Umbilical cord (tissue), 2 donors: Measurements from ENCODE around the gene CYBA. TPM values are rescaled to one million over a fixed set of nuclear protein-coding genes. Genes with fewer than 3 reads are reported as not detected.

Experiments
- DNase-seq: peaks from one replicate; pipeline ENCODE4 v3.0.0-alpha.2; 2015; ENCODE audit warnings: low spot score
- total RNA-seq: library from RNA; depleted of rRNA; stranded (reverse); fragments of >200 nt; gene quantifications from one replicate; pipeline ENCODE4 v1.2.3, GENCODE V29; 2014; ENCODE audit warnings: low replicate concordance; ENCODE audit not compliant: insufficient read depth

The CYBA gene
- total RNA-seq, 1 donor from 2014 or later, result 70.3 TPM

DNA sequence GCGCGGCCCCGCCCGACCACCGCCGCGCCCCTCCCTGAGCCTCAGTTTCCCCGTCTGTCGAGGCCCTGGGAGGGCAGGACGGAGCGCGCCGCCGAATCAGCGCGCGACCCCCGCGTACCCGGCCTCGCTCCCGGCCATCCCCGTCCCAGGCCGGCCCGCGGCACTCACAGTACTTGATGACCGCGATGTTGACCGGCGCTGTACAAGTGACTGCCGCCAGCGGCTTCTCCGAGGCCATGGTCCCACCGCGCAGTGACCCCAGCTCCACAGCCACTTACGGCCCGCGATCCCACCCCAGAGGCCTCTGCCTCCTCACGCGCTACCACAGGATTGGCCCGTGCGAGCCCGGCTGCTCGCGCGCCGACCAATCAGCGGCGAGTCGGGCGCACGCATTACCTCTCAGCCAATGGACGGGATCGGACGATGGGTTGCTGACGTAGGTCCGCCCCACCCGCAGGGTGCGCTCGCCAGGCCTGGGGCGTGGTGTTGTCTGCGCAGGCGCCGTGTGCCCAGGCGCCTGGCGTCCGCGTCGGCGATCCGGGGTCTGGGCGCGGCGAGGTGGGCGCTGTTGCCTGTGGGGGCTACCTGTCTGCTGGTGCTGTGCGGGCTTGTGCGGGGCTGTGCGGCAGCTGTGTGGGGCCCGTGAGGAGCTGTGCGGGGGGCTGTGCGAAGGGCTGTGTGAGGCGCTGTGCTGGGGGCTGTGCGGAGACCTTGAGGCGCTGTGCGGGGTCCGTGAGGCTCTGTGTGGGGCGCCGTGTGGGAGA lies 12.2 kb upstream of the CYBA start, which contains the start of gene MVD:
Gene MVD, minus strand, starts transcription at position 249 of the 764 bp plus-strand sequence. Its CDS starts 11 bp downstream, at position 238.
- DNase-seq, result peak; percentile 99

DNA sequence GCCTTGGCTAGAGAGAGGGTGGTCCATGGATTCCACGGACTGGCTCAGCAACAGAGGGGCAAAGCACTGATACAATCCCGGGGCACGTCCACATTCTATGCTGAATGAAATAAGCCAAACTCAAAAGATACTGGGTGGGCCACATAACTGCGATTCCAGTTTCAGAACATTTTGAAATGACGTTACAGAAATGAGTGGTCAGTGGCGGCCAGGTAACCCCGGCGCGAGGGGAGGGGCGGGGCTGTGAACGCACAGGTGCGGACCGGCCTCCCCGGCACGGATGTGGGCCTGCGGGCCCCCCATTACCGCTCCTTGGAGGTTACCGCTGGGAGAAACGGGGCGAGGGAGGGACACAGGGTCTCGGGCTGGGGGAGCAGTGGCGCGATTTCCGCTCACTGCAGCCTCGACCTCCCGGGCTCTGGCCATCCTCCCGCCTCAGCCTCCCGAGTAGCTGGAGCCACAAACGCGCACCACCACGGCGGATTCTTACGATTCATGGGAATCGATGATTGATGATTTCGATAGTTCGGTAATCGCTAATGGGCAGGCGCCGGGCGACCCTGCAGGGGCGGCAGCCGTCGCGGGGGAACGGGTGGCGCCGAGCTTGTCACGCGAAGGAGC lies 11.5 kb upstream of the CYBA start:
- no peak for DNase-seq

DNA sequence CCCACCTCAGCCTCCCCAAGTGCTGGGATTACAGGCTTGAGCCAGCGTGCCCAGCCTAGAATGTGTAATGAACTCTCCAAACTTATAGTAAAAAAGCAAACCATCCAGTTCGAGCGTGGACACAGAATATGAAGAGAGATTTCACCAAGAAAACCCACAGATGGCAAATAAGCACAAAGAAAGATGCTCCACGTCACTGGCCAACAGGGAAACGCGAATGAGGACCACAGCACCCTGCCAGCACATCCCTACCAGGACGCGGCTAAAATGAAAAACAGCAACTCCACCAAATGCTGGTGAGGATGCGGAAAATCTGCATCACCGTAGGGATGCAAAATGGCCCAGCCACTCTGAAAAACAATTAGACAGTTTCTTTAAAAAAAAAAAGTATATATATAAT lies 10.6 kb upstream of the CYBA start:
- no peak for DNase-seq

DNA sequence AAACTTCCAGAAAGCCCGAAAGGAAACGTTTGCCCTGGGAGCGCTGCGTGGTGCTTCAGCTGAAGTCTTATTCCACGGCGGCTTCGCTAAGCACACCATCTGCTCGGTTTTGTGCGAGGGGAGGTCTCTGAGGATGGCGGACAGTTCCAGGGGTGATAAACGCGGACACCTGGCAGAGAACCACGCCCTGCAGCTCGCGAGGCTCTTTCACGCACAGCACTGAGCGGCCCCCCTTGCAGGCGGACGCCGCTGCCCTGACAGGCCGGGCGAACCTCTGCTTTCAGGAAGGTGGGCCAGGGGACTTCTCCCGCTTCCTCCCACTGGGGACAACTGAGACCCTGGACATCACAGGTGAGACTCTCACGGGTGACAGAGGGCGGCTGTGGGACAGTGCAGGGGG lies 8.3 kb upstream of the CYBA start:
- DNase-seq, result no peak

DNA sequence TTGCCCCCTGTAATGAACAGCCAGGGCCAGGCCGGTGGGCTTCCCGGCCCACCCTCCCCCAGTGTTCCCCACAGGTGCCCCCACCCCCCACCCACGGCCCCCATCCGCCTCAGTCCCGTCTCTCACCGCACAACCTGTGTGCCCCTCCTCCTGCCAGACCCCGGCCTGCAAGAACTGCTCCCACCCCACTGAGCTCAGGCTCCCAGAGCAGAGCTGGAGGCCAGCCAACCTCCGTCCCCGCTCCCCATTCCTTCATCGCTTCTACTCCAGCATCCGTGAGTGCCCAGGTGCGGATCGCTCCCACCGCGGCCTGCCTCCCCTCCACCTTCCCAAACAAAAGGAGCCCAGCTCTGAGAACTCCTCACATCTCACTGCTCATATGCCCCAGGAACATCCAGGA lies 7.9 kb upstream of the CYBA start:
- no peak for DNase-seq

DNA sequence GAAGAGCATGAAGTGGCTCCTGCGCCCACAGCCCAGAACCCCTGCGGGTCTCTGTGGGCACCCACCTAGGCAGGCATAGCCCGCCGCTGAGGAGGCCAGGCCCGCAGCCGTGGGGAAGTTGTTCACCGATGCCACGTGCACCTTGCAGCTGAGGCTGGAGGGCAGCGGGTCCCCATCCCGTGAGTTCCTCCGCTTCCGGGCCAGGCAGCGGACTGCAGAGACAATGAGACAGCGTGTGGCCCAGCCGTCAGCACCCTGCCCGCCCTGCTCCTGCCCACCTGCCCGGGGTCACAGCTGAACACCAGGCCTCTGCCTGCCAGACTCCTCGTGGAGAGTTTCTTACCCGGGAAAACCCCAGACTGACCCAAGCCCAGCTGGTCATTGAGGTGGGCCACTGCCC lies 6.5 kb upstream of the CYBA start:
- no peak for DNase-seq

DNA sequence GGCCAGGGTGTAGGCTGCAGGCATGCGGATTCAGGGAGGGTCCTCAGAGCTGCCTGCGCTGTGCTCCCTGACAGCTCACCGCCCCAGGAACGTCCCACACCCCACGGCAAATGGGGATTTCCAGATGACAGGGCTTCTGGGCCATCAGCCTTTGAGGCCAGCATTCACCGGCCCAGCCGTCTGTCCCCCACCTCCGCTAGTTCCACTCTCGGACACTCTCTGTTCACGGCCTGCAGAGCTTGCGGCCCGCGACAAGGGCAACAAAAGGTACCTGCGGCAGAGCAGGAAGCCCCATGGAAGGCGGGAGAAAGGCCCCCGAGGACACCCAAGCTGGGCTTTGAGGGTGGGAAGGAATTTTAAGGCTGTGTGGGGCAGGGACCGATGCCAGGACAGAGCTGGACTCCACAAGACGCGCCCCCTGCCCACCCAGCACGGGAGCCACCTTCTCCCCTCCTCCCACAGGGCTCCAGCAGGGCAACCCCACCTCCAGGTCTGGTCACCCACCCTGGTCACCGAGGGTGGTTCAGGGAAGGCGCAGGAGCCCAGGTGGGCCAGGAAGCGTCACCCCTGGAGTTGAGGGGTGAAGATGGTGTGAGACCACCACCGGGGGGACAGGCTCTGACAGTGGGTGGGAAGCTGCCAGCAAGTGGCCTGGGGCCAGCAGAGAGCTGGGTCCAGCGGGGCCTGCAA lies 5.6 kb upstream of the CYBA start:
- no peak for DNase-seq

DNA sequence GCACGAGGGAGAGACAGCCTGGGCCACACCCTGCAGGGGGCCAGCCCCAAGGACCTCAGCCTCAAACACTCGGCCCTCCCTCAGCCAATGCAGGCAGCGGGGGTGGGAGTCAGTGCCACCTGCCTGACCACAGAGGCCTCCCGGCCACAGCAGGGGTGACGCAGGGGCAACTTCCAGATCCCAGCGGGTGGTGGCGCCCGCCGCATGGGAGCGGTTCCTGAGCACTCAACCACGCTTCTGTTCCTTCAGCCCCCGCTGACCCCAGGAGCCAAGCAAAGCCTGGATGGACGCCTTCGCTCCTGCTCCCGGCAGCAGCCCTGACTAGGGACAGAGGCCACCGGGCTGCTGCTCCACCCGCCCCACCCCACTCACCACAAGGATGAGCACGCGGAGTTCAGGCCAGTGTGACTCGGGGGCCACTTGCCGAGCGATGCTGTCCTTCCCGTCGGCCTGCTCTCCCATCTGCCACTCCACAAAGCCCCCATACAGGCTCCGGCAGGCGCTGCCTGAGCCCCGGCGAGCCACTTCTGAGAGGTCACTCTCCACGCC lies 5.0 kb upstream of the CYBA start:
- no peak for DNase-seq

DNA sequence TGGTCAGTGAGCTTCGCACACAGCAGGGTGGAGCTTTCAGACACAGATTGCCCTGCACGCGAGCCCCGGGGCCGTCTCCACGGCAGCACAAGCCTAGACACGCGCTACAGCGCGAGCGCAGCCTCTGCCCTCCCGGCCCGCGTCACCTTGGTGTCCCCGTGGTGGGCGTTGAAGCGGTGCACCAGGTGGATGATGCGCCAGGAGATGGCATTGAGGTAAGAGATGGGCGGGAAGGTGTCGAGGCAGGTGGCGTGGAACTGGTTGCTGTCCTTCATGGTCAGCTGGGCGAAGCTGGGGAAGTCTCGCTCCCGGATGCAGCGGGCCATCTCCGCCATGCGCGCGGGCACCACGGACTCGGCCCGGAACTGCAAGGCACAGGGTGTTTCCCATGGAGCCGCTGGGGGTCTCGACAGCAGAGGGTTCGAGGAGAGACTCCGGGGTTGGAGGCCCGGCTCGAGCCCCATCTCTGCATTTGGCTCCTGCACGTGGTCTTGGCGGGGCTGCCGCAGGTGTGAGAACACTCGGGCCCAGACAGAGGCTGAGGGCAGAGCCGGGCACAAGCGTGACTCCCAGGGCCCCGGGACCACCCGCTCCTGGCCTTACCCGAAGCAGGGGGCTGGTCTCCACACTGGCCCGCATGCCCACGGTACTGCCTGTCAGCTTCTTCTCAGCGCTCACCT lies 4.3 kb upstream of the CYBA start:
- no peak for DNase-seq

DNA sequence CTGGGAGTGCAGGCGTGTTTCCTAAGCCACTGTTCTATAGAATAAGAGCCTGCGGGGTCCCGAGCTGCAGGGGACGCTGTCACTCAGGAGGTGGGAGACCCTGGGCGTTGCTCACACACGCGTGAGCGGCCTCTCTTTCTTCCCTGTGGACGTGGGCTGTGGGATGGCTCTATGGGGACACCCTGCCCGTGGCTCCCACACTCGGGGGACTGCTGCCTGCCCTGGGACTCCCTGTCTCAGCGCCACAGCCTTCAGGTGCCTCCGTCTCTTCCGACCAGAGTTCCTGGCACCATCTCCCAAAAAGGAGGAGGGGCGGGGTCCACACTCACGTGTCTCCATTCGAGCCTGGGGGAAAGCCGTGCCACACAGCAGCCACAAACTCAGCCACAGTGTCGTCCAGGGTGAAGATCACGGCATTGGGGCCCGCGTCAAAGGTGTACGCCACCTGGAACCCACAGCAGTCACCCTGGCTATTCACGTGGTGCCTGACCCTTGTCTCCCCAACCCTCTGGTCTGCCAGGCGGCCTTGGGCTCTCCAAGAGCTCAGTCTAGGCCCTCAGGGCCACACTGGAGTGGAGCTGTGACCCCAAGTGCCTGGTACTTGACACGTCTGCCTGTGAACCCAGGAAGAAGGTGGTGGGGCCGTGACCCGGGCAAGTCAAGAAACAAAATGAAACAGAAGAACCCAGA lies 3.7 kb upstream of the CYBA start:
- no peak for DNase-seq

DNA sequence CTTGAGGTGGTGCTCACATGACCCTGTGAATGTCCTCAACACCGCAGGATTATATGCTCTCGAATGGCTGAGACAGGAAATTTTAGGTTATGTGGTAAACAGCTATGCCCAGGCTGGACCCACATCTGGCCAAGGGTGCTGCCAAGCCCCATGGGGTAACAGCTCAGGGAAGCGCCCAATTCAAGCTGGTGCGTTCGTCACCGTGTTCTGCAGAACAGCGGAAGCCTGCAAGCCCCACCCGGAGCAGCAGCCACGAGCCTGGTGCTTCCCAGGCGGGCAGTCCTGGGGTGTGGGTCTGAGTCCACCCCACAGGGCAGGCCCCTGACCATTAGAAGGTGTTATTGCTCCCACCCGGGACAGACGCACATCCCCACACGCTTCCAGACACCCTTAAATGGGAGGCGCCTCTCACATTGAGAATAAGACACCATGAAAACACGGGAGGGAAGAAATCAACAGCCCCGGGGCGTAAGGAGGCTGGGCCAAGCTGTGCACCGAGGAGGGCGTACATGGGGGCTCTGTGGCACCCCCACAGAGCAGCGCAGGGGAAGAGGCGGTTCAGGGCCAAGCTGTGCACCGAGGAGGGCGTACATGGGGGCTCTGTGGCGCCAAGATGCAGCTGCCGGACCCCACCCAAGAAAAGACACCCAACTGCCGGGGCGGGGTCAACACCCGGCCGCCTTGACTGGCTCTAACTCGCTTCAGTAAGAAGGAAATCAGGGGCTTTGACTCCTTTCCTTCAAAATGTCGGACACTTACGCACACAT lies 2.9 kb upstream of the CYBA start:
- no peak for DNase-seq

DNA sequence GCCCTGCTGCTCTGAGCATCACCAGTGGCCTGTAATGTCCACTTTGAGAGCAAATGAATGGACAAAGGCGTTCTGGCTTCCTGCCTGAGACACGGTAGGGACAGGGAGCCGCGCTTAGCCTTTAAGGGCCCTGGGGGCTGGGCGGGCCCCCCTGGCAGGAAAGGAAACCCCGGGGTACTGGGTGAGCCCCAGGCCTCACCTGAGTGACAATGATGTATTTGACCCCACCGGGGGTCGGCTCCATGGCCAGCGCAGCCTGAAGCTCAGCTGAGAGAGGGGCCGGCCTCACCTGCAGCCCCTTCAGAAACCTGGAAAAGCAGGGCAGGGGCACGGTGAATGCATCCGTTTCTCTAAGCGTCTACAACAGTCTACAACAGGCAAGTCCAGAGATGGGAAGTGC lies 2.2 kb upstream of the CYBA start:
- DNase-seq, result no peak

DNA sequence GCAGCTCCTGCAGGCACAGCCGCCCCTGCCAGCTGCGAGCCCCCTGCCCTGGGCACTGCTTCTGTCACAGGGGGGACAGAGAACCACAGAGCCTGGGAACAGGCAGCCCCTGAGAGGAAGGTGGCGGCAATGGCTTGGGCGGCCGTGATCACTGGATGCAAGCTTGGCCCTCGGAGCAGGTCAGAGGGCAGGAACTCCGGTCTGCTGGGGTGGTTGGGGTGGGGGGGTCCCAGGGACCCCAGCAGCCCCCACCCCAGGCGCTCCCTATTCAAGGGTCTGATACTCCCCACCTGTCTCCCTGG lies 1.9 kb upstream of the CYBA start:
- no peak for DNase-seq

DNA sequence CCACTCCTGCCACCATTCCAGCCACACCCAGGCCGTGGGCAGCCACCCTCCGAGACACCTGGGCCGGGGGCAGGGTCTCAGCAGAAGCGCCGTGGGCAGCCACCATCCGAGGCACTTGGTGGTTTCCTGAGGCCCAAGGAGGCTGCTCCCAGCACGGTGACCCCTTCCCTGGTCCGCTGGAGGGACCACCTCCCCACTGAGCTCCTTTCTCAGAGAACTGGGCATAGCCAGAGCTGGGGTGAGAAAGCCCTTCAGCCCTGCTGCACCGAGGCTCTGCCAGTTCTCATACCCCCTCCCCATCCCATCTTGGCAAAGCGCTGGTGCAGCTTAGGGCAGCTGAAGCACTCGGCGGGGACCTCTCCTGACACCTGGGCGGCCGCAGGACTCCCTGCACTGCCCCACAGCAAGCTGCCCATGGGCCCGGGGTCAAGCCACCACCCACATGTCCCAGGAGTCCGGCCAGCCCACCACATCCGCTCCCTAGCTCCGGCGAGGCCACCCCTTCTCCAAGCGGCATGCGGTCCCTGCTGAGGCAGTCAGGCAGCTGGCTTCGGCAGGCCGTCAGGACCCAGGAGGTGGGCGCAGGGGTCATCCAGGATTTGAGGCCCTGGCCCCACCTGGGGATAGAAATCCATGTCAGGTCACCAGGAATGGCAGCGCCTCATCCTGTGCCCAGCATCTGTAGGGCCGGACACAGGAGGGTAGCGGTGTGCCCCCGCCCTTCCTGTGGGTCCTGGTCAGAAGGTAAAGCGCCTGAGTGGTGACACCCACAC lies 1.3 kb upstream of the CYBA start:
- no peak for DNase-seq

DNA sequence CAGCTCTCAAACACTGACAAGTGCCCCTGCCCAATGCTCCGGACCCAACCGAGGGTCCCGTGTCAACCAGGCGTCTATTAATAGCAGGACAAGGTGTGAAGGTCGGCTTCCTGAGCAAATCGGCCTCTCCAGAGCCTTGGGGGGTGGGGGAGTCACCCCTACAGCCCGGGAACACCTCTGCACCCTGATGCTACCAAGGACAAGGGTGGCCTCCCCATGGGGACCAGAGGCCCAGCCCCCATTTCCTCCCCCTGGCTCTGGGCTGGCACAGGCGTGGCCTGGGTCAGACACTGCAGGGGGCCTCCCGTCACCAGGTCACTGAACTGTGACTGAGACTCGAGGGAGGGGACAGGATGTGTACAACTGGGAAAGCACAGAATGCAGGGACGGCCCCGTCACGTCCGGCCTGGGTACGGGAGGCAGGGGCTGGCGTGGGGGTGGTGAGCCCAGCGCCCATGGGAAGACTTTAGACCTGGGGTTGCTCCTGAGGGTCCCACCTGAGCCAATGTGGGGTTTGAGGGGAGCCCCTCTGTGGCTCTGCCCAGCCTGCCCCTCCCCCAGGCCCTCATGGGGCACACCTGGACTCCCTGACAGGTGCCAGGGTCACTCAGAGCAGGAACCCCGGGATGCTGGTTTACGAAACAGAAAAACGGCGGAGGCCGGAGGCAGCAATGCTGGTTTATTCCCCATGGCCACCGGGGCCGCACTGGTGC lies 579 bp upstream of the CYBA start:
- DNase-seq, result no peak

DNA sequence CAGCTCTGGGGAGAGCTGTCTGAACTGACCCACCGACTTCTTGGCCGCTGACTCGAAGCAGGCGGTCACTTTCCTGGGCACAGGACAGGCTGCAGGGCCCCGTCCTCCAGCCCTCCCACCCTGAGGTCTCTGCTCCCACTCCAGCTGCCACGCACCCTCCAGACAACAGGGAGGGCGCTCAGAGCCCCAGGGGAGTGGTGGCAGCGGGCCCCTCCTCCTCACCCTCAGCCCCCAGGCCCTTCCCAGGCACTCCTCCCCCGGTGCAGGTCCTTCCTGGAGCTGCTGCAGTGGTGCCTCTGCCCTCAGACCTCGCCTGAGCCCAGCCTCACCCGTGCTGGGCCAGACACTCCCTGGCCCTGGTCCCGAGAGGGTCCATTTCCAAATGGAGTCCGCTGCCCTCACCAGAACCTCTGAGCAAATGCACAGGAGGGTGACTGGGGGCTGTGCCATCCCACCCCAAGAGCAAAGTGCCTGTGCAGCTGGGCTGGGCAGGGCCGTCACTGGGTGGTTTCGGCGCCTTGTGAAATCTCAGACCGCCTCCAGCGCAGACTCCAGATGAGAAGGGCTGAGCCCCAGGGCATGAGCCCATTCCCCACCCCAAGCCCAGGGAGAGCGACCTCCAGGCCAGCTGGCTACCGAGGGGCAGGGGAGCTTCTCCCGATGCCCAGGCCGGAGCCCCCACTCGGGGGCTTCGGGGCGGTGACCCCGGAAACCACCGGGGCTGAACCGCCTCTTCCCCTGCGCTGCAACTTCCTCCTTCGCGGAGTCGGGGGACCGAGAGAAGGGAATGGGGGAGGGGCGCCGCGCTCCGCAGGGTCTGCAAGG lies 717 bp downstream of the CYBA start:
- peak; percentile 42 for DNase-seq

DNA sequence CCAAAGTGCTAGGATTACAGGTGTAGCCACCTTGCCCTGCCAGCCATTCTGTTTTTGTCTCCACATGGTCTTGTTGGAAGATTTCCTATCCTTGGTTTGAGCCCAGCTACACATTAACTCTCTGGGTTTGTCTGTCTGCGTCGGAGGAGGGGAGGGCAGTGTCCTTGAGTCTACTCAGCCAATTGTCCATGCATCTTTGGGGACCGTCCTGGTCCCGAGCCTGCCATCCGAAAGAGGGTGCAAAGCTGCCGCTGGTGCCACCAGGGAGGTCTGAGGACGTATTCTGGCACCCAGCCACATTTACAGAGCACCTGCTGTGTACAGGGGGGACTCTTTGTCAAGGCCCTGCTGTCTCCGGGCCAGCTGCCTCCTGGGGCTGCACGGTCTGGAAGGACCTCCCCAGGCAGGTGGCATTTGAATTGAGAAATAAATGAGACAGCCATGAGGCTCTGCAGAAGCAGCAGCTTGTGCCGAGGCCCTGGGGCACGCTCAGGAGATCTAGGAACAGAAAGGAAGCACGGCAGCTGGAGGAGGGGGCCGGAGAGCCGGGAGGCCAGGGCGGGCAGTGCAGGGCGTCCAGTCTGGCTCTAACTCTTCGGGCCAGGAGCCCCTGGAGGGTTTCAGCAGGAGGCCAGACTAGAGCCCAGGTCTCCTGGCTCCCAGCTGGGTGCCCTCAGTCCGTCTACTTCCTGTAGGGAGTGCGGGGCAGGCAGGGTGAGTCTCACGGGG lies 1.5 kb downstream of the CYBA start:
- DNase-seq, result no peak
